ENCODE data around the gene MOV10L1.

GRCh38 chr22:50046481-50047245, 43.1 kb upstream of the MOV10L1 start:
- TF ChIP-seq CTCF (IDR thresholded peaks at IDR 0.05) = no peak
- no peak for TF ChIP-seq POLR2A (IDR thresholded peaks at IDR 0.05)
